Measurements from ENCODE around the gene GRIN1.
"Not testable (repeated sequence)": the region's sequence is repeated elsewhere in the genome, so short reads cannot be mapped to it uniquely, and the experiment has no call there.

Gene GRIN1

DNA sequence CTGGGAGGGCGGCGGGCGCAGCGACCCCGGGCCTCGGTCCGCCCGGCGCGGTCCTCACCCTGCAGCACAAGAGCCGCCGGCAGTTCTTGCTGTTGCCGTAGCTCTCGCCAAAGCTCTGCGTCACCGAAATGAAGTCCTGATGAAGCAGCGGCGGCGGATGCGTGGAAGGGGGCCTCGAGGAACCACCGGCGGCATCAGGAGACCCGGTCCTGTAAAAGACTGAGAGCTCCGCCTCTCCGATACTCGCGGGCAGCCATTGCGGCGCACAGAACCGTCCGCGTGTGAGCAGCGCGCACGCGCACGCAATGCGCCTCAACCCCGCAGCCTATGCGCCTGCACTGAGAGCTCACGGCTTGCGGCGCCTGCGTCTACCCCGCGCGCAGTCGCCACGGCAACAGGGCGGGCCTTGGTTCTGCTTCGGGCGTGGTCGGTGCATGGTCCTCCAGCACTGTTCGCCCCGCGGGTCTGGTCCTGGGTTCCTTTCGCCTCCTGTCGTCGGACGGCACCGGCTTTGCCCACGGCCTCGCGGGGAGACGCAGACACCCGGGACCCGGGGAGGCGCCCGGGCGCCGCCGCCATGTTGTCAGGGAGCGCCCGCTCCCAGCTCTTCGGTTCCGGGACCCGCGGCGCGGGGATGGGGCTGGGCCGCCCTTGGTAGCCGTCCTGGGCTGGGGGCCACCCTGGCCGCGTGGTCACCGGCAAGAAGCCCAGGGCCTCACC is 9.3 kb upstream of the GRIN1 start:
- peak; percentile 88 for TF ChIP-seq POLR2A (IDR thresholded peaks at IDR 0.05; ENCODE audit: extremely low read depth, insufficient read length)
- TF ChIP-seq MAX (IDR thresholded peaks at IDR 0.05; ENCODE audit: low read depth, low read length) = peak; percentile 80
- TF ChIP-seq CTCF (IDR thresholded peaks at IDR 0.05; ENCODE audit: low read depth, low read length) = no peak
- TF ChIP-seq MYC (IDR thresholded peaks at IDR 0.05; ENCODE audit: low read depth, low read length) = peak; percentile 79
- H3K4me3 ChIP-seq (ENCODE audit: low read depth, low read length) = peak overlapping the region; percentile 89
- DNase-seq (ENCODE audit: low read depth) = peak; percentile 94

DNA sequence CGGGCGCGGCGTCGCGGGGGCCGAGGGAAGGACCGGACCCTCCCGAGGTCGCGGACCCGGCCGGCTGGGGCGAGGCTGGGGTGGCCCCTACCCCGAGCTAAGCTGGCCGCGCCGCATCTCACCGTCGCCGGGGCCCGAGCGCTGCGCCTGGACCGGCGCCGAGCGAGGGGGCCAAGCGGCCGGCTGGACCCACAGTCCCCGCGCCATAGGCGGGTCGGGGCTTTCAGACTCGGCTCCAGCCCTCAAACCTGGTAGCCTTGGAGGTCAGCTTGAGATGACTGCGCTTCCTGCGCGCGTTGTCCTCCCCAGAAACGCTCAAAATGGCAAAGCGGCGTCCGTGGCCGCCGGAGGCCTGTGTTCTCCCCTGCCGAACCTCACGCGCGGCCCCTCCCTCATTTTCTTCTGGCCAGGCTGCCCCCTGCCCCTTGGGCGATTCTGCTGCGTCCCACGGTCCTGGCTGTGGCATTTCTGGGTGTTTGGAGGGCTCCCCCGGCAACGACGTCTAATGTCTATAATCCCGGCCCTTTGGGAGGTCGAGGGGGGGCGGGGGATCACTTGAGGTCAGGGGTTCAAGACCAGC is 8.7 kb upstream of the GRIN1 start:
- TF ChIP-seq MAX (IDR thresholded peaks at IDR 0.05; ENCODE audit: low read depth, low read length) (no peak), POLR2A (IDR thresholded peaks at IDR 0.05; ENCODE audit: extremely low read depth, insufficient read length) (no peak)
- DNase-seq (ENCODE audit: low read depth) = peak; percentile 49

GRCh38 chr9:137134191-137134590 is 4.8 kb upstream of the GRIN1 start:
- H3K4me3 ChIP-seq (ENCODE audit: low read depth, low read length) = no peak overlapping the region
- DNase-seq (ENCODE audit: low read depth) = no peak
- TF ChIP-seq POLR2A (IDR thresholded peaks at IDR 0.05; ENCODE audit: extremely low read depth, insufficient read length) (no peak), MYC (IDR thresholded peaks at IDR 0.05; ENCODE audit: low read depth, low read length) (no peak), CTCF (IDR thresholded peaks at IDR 0.05; ENCODE audit: low read depth, low read length) (no peak), MAX (IDR thresholded peaks at IDR 0.05; ENCODE audit: low read depth, low read length) (no peak)

More for the DNA sequence above, 8.7 kb upstream of the GRIN1 start:
- H3K4me3 ChIP-seq (ENCODE audit: low read depth, low read length) = peak overlapping the region; percentile 89

- not testable (repeated sequence) for H3K4me3 ChIP-seq (ENCODE audit: low read depth, low read length); DNase-seq (ENCODE audit: low read depth)
These were observed 3.8 kb upstream of the GRIN1 start for GRCh38 chr9:137135154-137135553.

- TF ChIP-seq POLR2A (IDR thresholded peaks at IDR 0.05; ENCODE audit: extremely low read depth, insufficient read length) (no peak), MYC (IDR thresholded peaks at IDR 0.05; ENCODE audit: low read depth, low read length) (no peak), CTCF (IDR thresholded peaks at IDR 0.05; ENCODE audit: low read depth, low read length) (no peak), MAX (IDR thresholded peaks at IDR 0.05; ENCODE audit: low read depth, low read length) (no peak)
- H3K4me3 ChIP-seq (ENCODE audit: low read depth, low read length) = no peak overlapping the region
- no peak for DNase-seq (ENCODE audit: low read depth)
These were observed 2.6 kb upstream of the GRIN1 start for GRCh38 chr9:137136261-137136880.

- no peak for TF ChIP-seq MAX (IDR thresholded peaks at IDR 0.05; ENCODE audit: low read depth, low read length)
- TF ChIP-seq CTCF (IDR thresholded peaks at IDR 0.05; ENCODE audit: low read depth, low read length) = no peak
- TF ChIP-seq MYC (IDR thresholded peaks at IDR 0.05; ENCODE audit: low read depth, low read length) = no peak
- no peak for TF ChIP-seq POLR2A (IDR thresholded peaks at IDR 0.05; ENCODE audit: extremely low read depth, insufficient read length)
- H3K4me3 ChIP-seq (ENCODE audit: low read depth, low read length) = no peak overlapping the region
- DNase-seq (ENCODE audit: low read depth) = no peak
These were observed 1.9 kb upstream of the GRIN1 start for GRCh38 chr9:137136881-137137607.

Data from NB4 (cell line).